A549 (cell line): ENCODE results near the gene REEP5. TPM values are rescaled to one million over a fixed set of nuclear protein-coding genes. Genes with fewer than 3 reads are reported as not detected.

Experiments
- ATAC-seq, 2 experiments: fragments of 200-7000 bp in 1 of 2; fragments of >200 bp in 1 of 2; cut with Nextera tagmentation in 1 of 2; cut with Tn5 transposase in 1 of 2; 3 replicates each; pipeline versions ENCODE4 v1.8.0 to v1.9.1; 2018 to 2020; ENCODE audit warnings: mild to moderate bottlenecking in 1 of 2, moderate library complexity in 1 of 2
- CTCF ChIA-PET: fragments of 300-600 bp; sonication (Branson Sonifier 250); formaldehyde crosslinking; extraction: SDS; loops from one replicate; lab custom pipeline; 2021; ENCODE audit warnings: antibody characterized with exemption, inconsistent platforms; lab: Yijun Ruan, JAX
- POLR2A ChIA-PET: fragments of 350-600 bp; formaldehyde crosslinking; extraction: SDS; loops from one replicate; lab custom pipeline; 2021; ENCODE audit warnings: antibody characterized with exemption, inconsistent platforms; lab: Yijun Ruan, JAX
- DNase-seq, 2 experiments: peaks; one replicate each; pipeline versions ENCODE4 v3.0.0 to v3.0.0-alpha.2; 2011 to 2016; ENCODE audit warnings: low read depth in 1 of 2, low spot score in 1 of 2
- FAIRE-seq: peaks from 2 replicates; lab custom pipeline; 2011; peaks lifted over from hg19 to GRCh38; lab: Jason Lieb, UNC
- H3K27ac ChIP-seq, 2 experiments: fragments of >200 bp; sonication (Bioruptor Twin); formaldehyde crosslinking; 3 replicates each; pipeline ENCODE4 v1.5.1; 2016 to 2017
- H3K4me1 ChIP-seq: fragments of >200 bp; sonication (Bioruptor Twin); formaldehyde crosslinking; 3 replicates; pipeline ENCODE4 v1.6.1; 2016
- H3K4me2 ChIP-seq: fragments of >200 bp; sonication (Bioruptor Twin); formaldehyde crosslinking; 3 replicates; pipeline ENCODE4 v1.6.1; 2016
- H3K4me3 ChIP-seq: fragments of >200 bp; sonication (Bioruptor Twin); formaldehyde crosslinking; 3 replicates; pipeline ENCODE4 v1.5.1; 2016
- H3K9me3 ChIP-seq: fragments of >200 bp; sonication (Bioruptor Twin); formaldehyde crosslinking; 3 replicates; pipeline ENCODE4 v1.6.1; 2016
- BHLHE40 ChIP-seq: IDR thresholded peaks from 2 replicates; pipeline ENCODE4 v1.6.1; 2012; ENCODE audit warnings: low read depth, low read length, inconsistent platforms
- CEBPB ChIP-seq, 2 experiments: fragments of >200 bp in 1 of 2; sonication (Bioruptor Twin) in 1 of 2; formaldehyde crosslinking in 1 of 2; IDR thresholded peaks; 2 replicates each; pipeline ENCODE4 v1.6.1; 2012 to 2016
- CHD4 ChIP-seq: fragments of 200-600 bp; sonication (generic); IDR thresholded peaks from 2 replicates; pipeline ENCODE4 v1.6.1; 2016; ENCODE audit warnings: antibody characterized with exemption, mild to moderate bottlenecking, borderline replicate concordance
- EHF ChIP-seq: fragments of 250-450 bp; sonication (Bioruptor Pico); IDR thresholded peaks from 2 replicates; pipeline ENCODE4 v1.5.0; 2020; ENCODE audit warnings: mild to moderate bottlenecking
- ESRRA ChIP-seq: fragments of 150-350 bp; IDR thresholded peaks from 2 replicates; pipeline ENCODE4 v1.6.1; 2014; ENCODE audit warnings: mild to moderate bottlenecking, low read length, borderline replicate concordance
- FOSB ChIP-seq: fragments of 250-450 bp; sonication (Bioruptor Pico); IDR thresholded peaks from 2 replicates; pipeline ENCODE4 v1.5.0; 2020; ENCODE audit warnings: mild to moderate bottlenecking, moderate library complexity
- HEYL ChIP-seq: fragments of 250-450 bp; sonication (Bioruptor Pico); IDR thresholded peaks from 2 replicates; pipeline ENCODE4 v1.8.0; 2021; ENCODE audit warnings: mild to moderate bottlenecking, moderate library complexity
- HMGXB4 ChIP-seq: fragments of 250-450 bp; sonication (Bioruptor Pico); IDR thresholded peaks from 2 replicates; pipeline ENCODE4 v1.5.0; 2021; ENCODE audit warnings: mild to moderate bottlenecking, moderate library complexity, borderline replicate concordance
- JUN ChIP-seq, 2 experiments: fragments of >200 bp; sonication (Bioruptor Twin); formaldehyde crosslinking; IDR thresholded peaks; 2 replicates in 1 of 2; 3 replicates in 1 of 2; pipeline ENCODE4 v1.6.1; 2016 to 2017
- KDM1A ChIP-seq: fragments of 200-600 bp; sonication (generic); IDR thresholded peaks from 2 replicates; pipeline ENCODE4 v1.6.1; 2016; ENCODE audit warnings: low read depth, mild to moderate bottlenecking
- KDM5A ChIP-seq: fragments of 200-600 bp; sonication (generic); IDR thresholded peaks from 2 replicates; pipeline ENCODE4 v1.6.1; 2016; ENCODE audit warnings: antibody characterized with exemption, mild to moderate bottlenecking
- MAFK ChIP-seq: fragments of 450-650 bp; IDR thresholded peaks from 2 replicates; pipeline ENCODE4 v1.6.1; 2014; ENCODE audit not compliant: partially characterized antibody
- MAZ ChIP-seq: fragments of 150-350 bp; IDR thresholded peaks from 2 replicates; pipeline ENCODE4 v1.6.1; 2014; ENCODE audit warnings: antibody characterized with exemption, low read depth, low read length, borderline replicate concordance
- NFE2L2 ChIP-seq: fragments of 150-350 bp; conservative IDR thresholded peaks from 2 replicates; pipeline ENCODE4 v1.6.1; 2014; ENCODE audit warnings: low read length
- NR3C1 ChIP-seq: fragments of >200 bp; sonication (Bioruptor Twin); formaldehyde crosslinking; IDR thresholded peaks from 3 replicates; pipeline ENCODE4 v1.6.1; 2017
- POLR2A ChIP-seq: IDR thresholded peaks from 2 replicates; pipeline ENCODE4 v1.6.1; 2012; ENCODE audit warnings: mild to moderate bottlenecking, low read length
- POLR2AphosphoS2 ChIP-seq: conservative IDR thresholded peaks from 2 replicates; pipeline ENCODE4 v1.6.1; 2012; ENCODE audit warnings: low read length, improper control_type of control experiment, inconsistent platforms
- RAD21 ChIP-seq, 2 experiments: fragments of >200 bp in 1 of 2; sonication (Bioruptor Twin) in 1 of 2; formaldehyde crosslinking in 1 of 2; IDR thresholded peaks in 1 of 2; conservative IDR thresholded peaks in 1 of 2; 2 replicates in 1 of 2; 3 replicates in 1 of 2; pipeline ENCODE4 v1.6.1; 2012 to 2018; ENCODE audit warnings: inconsistent platforms in 1 of 2
- RCOR1 ChIP-seq: fragments of 150-350 bp; IDR thresholded peaks from 2 replicates; pipeline ENCODE4 v1.6.1; 2014; ENCODE audit warnings: antibody characterized with exemption, low read length, low read depth
- RNF2 ChIP-seq: fragments of 200-600 bp; sonication (generic); IDR thresholded peaks from 2 replicates; pipeline ENCODE4 v1.6.1; 2016; ENCODE audit warnings: low read depth, mild to moderate bottlenecking, antibody characterized with exemption, moderate library complexity, borderline replicate concordance
- TFCP2L1 ChIP-seq: fragments of 250-450 bp; sonication (Bioruptor Pico); IDR thresholded peaks from 2 replicates; pipeline ENCODE4 v1.5.0; 2021; ENCODE audit warnings: mild to moderate bottlenecking
- ZC3H11A ChIP-seq: fragments of 450-650 bp; IDR thresholded peaks from 2 replicates; pipeline ENCODE4 v1.6.1; 2014; ENCODE audit warnings: antibody characterized with exemption, mild to moderate bottlenecking
- ZNF302 ChIP-seq: fragments of 250-450 bp; sonication (Bioruptor Pico); IDR thresholded peaks from 2 replicates; pipeline ENCODE4 v1.9.0; 2021; ENCODE audit warnings: inconsistent platforms, mild to moderate bottlenecking, moderate library complexity
- WGBS: methylation state at CpG from one replicate; pipeline ENCODE4 v1.1.6; 2017; ENCODE audit errors: missing lambda C conversion rate; 5-methylcytosine and 5-hydroxymethylcytosine counted together
- polyA plus RNA-seq, 4 experiments: library from polyadenylated mRNA; depleted of rRNA in 3 of 4; stranded (reverse); fragments of >200 nt; fragmentation: RNase III in 1 of 4; extraction: RNeasy Plus Mini Kit Qiagen cat#74134 plus additional on column Dnase treatment in 1 of 4; gene quantifications; 2 replicates in 3 of 4; 3 replicates in 1 of 4; pipeline ENCODE4 v1.2.3, GENCODE V29; 2011 to 2017
- TF ChIP-seq, protein P1 (sequence below): IDR thresholded peaks from 2 replicates; pipeline ENCODE4 v1.6.1; 2012; ENCODE audit warnings: low read depth, borderline replicate concordance
- TF ChIP-seq, protein P2 (sequence below): fragments of 450-650 bp; IDR thresholded peaks from 2 replicates; pipeline ENCODE4 v1.6.1; 2014; ENCODE audit warnings: antibody characterized with exemption

The REEP5 gene
- polyA plus RNA-seq, 2 of the 4 experiments (the other 2 are of a cell fraction) = 134 to 164 TPM

DNA sequence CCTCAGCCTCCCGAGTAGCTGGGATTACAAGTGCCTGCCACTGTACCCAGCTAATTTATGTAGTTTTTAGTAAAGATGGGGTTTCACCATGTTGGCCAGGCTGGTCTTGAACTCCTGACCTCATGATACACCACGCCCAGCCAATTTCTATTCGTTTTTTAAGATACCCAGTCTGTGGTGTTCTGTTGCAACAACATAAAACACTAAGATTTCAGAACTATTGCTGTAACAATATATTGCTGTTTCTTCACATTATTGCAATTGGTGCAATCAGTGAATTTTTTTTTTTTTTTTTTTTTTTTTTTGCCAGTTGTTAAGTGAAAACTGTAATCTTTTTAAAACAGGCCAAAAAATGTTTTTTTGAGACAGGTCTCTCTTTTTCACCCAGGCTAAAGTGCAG, 51.1 kb downstream of the REEP5 start:
- FAIRE-seq (no peak), ATAC-seq (no peak), DNase-seq (no peak)
- CTCF ChIA-PET = no interaction called here
- H3K4me3 ChIP-seq = no peak overlapping the region
- 78% methylated on average over 3 of the region's 3 CpGs for WGBS
- H3K4me1 ChIP-seq = no peaks in the 10 kb centered on the region
- H3K27ac ChIP-seq = no peak overlapping the region
- H3K4me2 ChIP-seq = no peak overlapping the region
- TF ChIP-seq, protein P1, sequence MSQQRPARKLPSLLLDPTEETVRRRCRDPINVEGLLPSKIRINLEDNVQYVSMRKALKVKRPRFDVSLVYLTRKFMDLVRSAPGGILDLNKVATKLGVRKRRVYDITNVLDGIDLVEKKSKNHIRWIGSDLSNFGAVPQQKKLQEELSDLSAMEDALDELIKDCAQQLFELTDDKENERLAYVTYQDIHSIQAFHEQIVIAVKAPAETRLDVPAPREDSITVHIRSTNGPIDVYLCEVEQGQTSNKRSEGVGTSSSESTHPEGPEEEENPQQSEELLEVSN = no peak
- TF ChIP-seq KDM5A = no peak
- no peak for TF ChIP-seq MAFK
- no peak for TF ChIP-seq CEBPB (IDR thresholded peaks at IDR 0.05)
- TF ChIP-seq, protein P2, sequence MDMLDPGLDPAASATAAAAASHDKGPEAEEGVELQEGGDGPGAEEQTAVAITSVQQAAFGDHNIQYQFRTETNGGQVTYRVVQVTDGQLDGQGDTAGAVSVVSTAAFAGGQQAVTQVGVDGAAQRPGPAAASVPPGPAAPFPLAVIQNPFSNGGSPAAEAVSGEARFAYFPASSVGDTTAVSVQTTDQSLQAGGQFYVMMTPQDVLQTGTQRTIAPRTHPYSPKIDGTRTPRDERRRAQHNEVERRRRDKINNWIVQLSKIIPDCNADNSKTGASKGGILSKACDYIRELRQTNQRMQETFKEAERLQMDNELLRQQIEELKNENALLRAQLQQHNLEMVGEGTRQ = no peak
- TF ChIP-seq POLR2AphosphoS2 = no peak
- no peak for TF ChIP-seq RCOR1
- TF ChIP-seq CHD4 = no peak
- POLR2A ChIA-PET = no interaction called here
- no peaks in the 10 kb centered on the region for H3K9me3 ChIP-seq

- H3K9me3 ChIP-seq = no peaks in the 10 kb centered on the region
- no peak for TF ChIP-seq ZC3H11A
- TF ChIP-seq, protein P1 = no peak
- TF ChIP-seq HMGXB4 (CRISPR knock-in tag) = no peak
- H3K4me2 ChIP-seq = no peak overlapping the region
- WGBS = 94% methylated on average over 3 of the region's 3 CpGs
- H3K4me1 ChIP-seq = no peaks in the 10 kb centered on the region
- no peak for DNase-seq
- ChIA-PET POLR2A (interaction anchor here (1.5 kb wide), 1 partner anchor 9 kb away, joined by 3 read pairs; no protein-coding TSS in a partner anchor), CTCF (no interaction called here)
- no peak overlapping the region for H3K4me3 ChIP-seq
- no peak overlapping the region for H3K27ac ChIP-seq
- ATAC-seq = no peak
- no peak for FAIRE-seq
Measured at GRCh38 chr5:112869948-112870347, 52.1 kb downstream of the REEP5 start.

- H3K27ac ChIP-seq = no peak overlapping the region
- TF ChIP-seq JUN (IDR thresholded peaks at IDR 0.05) (no peak), ZNF302 (no peak), NFE2L2 (no peak), FOSB (CRISPR knock-in tag) (no peak), POLR2AphosphoS2 (no peak), TFCP2L1 (no peak)
- H3K4me1 ChIP-seq = peaks cover 13% of the 10 kb centered on the region; the same call in 2 of the 3 replicates
- H3K4me2 ChIP-seq = no peak overlapping the region
- ATAC-seq = no peak
- WGBS = 97% methylated on average over 5 of the region's 5 CpGs
- POLR2A ChIA-PET = no interaction called here
- H3K4me3 ChIP-seq = no peak overlapping the region
- DNase-seq = no peak
- H3K9me3 ChIP-seq = no peaks in the 10 kb centered on the region
- FAIRE-seq = no peak
- CTCF ChIA-PET = interaction anchor here (1.3 to 1.8 kb wide), 2 partner anchors 11 to 41 kb away, joined by 3 to 4 read pairs; no protein-coding TSS in a partner anchor
Measured at GRCh38 chr5:112867411-112867810, 54.6 kb downstream of the REEP5 start.

DNA sequence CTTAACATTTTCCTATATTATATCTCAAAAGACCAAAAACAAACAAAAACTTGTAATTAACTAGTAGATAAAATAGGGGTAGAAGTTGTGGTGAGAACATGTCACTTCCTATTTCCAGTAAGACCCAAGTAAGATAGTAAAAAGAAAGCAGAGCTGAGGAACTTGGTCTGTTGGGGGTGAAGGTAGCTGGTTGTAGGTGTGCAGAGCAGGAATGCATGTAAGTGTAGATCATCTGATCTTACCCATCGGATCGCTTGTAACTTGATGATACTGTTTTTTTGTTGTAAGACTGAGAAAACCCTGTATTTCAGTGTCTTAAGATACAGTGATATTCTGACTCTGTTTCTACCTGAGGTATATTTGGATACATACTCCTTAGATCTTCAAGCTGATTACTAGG, 55.3 kb downstream of the REEP5 start:
- 95% methylated on average over 2 of the region's 2 CpGs for WGBS
- POLR2A ChIA-PET = no interaction called here
- CTCF ChIA-PET = interaction anchor here (1.1 to 1.8 kb wide), 2 partner anchors 19 to 41 kb away, joined by 3 to 4 read pairs; no protein-coding TSS in a partner anchor
- no peak for DNase-seq
- no peaks in the 10 kb centered on the region for H3K9me3 ChIP-seq
- FAIRE-seq = no peak
- no peak for ATAC-seq
- peaks cover 16% of the 10 kb centered on the region; the same call in 2 of the 3 replicates for H3K4me1 ChIP-seq
- H3K27ac ChIP-seq = no peak overlapping the region
- no peak overlapping the region for H3K4me2 ChIP-seq
- TF ChIP-seq POLR2A = no peak
- TF ChIP-seq EHF (CRISPR knock-in tag) = no peak
- no peak for TF ChIP-seq MAZ
- TF ChIP-seq BHLHE40 = no peak
- no peak for TF ChIP-seq KDM1A
- no peak for TF ChIP-seq RNF2
- TF ChIP-seq ESRRA = no peak
- no peak for TF ChIP-seq RAD21 (conservative IDR thresholded peaks at IDR 0.05 in 1 of 2, IDR thresholded peaks at IDR 0.05 in 1 of 2)
- no peak for TF ChIP-seq HEYL
- TF ChIP-seq NR3C1 = no peak
- no peak overlapping the region for H3K4me3 ChIP-seq
